Thoracic aorta (tissue), 2 donors: Measurements from ENCODE around the gene TPSB2. TPM values are rescaled to one million over a fixed set of nuclear protein-coding genes. Genes with fewer than 3 reads are reported as not detected.

ENCODE experiments used
- ATAC-seq: fragments of 150-250 bp; one replicate; pipeline ENCODE4 v1.8.0; 2017; ENCODE audit warnings: low read depth; ENCODE audit not compliant: insufficient number of reproducible peaks, low FRiP score
- DNase-seq: peaks from one replicate; pipeline ENCODE4 v3.0.0-alpha.2; 2020; ENCODE audit warnings: low spot score
- H3K27ac ChIP-seq, 2 donors: fragments of 200-600 bp; sonication (generic); 1 replicate in 1 of 2; 2 replicates in 1 of 2; pipeline ENCODE4 v1.5.1; 2016; ENCODE audit warnings: mild to moderate bottlenecking in 2 of 2, moderate library complexity in 2 of 2
- H3K27me3 ChIP-seq: fragments of 200-600 bp; sonication (generic); replicated peaks from 2 replicates; pipeline ENCODE4 v1.6.0; 2016; ENCODE audit warnings: mild to moderate bottlenecking; ENCODE audit not compliant: insufficient read depth
- H3K36me3 ChIP-seq: fragments of 200-600 bp; sonication (generic); one replicate; pipeline ENCODE4 v1.5.1; 2016
- H3K4me1 ChIP-seq, 2 donors: fragments of 200-600 bp; sonication (generic); 1 replicate in 1 of 2; 2 replicates in 1 of 2; pipeline versions ENCODE4 v1.5.1 to v1.6.0; 2016; ENCODE audit warnings: low read depth in 2 of 2, mild to moderate bottlenecking in 1 of 2; ENCODE audit not compliant: control insufficient read depth in 1 of 2
- H3K4me3 ChIP-seq: fragments of 200-600 bp; sonication (generic); 2 replicates; pipeline ENCODE4 v1.5.1; 2016; ENCODE audit warnings: mild to moderate bottlenecking
- H3K9me3 ChIP-seq: fragments of 200-600 bp; sonication (generic); 2 replicates; pipeline ENCODE4 v1.5.1; 2016
- total RNA-seq, 2 donors: library from RNA; depleted of rRNA; stranded (reverse); fragments of >200 nt; gene quantifications; one replicate each; pipeline versions ENCODE4 v1.1.0 to v1.2.3, GENCODE V29; 2016
- TF ChIP-seq, protein P1 (sequence below): fragments of 200-600 bp; sonication (generic); IDR thresholded peaks from one replicate; pipeline ENCODE4 v1.5.1; 2019; ENCODE audit warnings: antibody characterized with exemption

The TPSB2 gene
- total RNA-seq, 2 donors from 2014 or later = 58.3 to 198 TPM

- no peaks in the 10 kb centered on the region for H3K36me3 ChIP-seq
- no peak overlapping the region for H3K27ac ChIP-seq
- no peak for DNase-seq
- no peak for ATAC-seq
- TF ChIP-seq, protein P1, sequence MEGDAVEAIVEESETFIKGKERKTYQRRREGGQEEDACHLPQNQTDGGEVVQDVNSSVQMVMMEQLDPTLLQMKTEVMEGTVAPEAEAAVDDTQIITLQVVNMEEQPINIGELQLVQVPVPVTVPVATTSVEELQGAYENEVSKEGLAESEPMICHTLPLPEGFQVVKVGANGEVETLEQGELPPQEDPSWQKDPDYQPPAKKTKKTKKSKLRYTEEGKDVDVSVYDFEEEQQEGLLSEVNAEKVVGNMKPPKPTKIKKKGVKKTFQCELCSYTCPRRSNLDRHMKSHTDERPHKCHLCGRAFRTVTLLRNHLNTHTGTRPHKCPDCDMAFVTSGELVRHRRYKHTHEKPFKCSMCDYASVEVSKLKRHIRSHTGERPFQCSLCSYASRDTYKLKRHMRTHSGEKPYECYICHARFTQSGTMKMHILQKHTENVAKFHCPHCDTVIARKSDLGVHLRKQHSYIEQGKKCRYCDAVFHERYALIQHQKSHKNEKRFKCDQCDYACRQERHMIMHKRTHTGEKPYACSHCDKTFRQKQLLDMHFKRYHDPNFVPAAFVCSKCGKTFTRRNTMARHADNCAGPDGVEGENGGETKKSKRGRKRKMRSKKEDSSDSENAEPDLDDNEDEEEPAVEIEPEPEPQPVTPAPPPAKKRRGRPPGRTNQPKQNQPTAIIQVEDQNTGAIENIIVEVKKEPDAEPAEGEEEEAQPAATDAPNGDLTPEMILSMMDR = no peak
- no peak overlapping the region for H3K4me3 ChIP-seq
- H3K9me3 ChIP-seq = no peaks in the 10 kb centered on the region
- no peaks in the 10 kb centered on the region for H3K4me1 ChIP-seq
- H3K27me3 ChIP-seq = no peaks in the 10 kb centered on the region
Observed at GRCh38 chr16:1221628-1222552, 8.1 kb downstream of the TPSB2 start.

GRCh38 chr16:1220841-1221627, 8.9 kb downstream of the TPSB2 start:
- H3K9me3 ChIP-seq = no peaks in the 10 kb centered on the region
- H3K4me1 ChIP-seq = no peaks in the 10 kb centered on the region
- no peak overlapping the region for H3K27ac ChIP-seq
- no peak for ATAC-seq
- H3K27me3 ChIP-seq = no peaks in the 10 kb centered on the region
- no peak for DNase-seq
- TF ChIP-seq, protein P1 = no peak
- H3K4me3 ChIP-seq = no peak overlapping the region
- H3K36me3 ChIP-seq = no peaks in the 10 kb centered on the region

DNA sequence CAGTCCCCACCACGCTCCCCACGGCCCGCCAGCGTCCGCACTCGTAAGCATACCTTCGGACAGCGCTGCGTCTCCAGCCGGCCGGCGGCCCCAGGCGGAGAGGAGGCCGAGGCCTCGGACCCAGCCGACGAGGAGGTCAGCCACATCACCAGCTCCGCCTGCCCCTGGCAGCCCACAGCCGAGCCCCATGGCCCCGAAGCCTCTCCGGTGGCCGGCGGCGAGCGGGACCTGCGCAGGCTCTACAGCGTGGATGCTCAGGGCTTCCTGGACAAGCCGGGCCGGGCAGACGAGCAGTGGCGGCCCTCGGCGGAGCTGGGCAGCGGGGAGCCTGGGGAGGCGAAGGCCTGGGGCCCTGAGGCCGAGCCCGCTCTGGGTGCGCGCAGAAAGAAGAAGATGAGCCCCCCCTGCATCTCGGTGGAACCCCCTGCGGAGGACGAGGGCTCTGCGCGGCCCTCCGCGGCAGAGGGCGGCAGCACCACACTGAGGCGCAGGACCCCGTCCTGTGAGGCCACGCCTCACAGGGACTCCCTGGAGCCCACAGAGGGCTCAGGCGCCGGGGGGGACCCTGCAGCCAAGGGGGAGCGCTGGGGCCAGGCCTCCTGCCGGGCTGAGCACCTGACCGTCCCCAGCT, 9.8 kb downstream of the TPSB2 start:
- DNase-seq = no peak
- Histone ChIP-seq H3K27ac (no peak overlapping the region), H3K36me3 (no peaks in the 10 kb centered on the region), H3K9me3 (no peaks in the 10 kb centered on the region), H3K27me3 (no peaks in the 10 kb centered on the region), H3K4me3 (no peak overlapping the region), H3K4me1 (no peaks in the 10 kb centered on the region)
- ATAC-seq = no peak
- TF ChIP-seq, protein P1 = no peak

- DNase-seq = no peak
- Histone ChIP-seq H3K36me3 (no peaks in the 10 kb centered on the region), H3K27ac (no peak overlapping the region)
Observed at GRCh38 chr16:1218930-1219611, 10.9 kb downstream of the TPSB2 start.

More at GRCh38 chr16:1218930-1219611, 10.9 kb downstream of the TPSB2 start:
- no peak for ATAC-seq
- H3K4me1 ChIP-seq = no peaks in the 10 kb centered on the region
- H3K9me3 ChIP-seq = no peaks in the 10 kb centered on the region
- H3K27me3 ChIP-seq = no peaks in the 10 kb centered on the region
- H3K4me3 ChIP-seq = no peak overlapping the region
- TF ChIP-seq, protein P1 = no peak
